Caco-2 (cell line): ENCODE results near the gene PPP2R2B. TPM values are rescaled to one million over a fixed set of nuclear protein-coding genes. Genes with fewer than 3 reads are reported as not detected.

ENCODE experiments used
- BruUV-seq: library from RNA; stranded (reverse); fragments of 400-500 nt; replicated peaks from 2 replicates; lab custom pipeline; 2021; lab: Mats Ljungman, UMichigan
- CTCF ChIA-PET: fragments of 300-600 bp; sonication (Branson Sonifier 250); formaldehyde crosslinking; loops from one replicate; lab custom pipeline; 2022; ENCODE audit warnings: antibody characterized with exemption; lab: Charles Lee
- POLR2A ChIA-PET: fragments of 300-600 bp; sonication (Branson Sonifier 250); formaldehyde crosslinking; loops from one replicate; lab custom pipeline; 2022; ENCODE audit warnings: antibody characterized with exemption; lab: Charles Lee
- DNase-seq, 2 experiments: peaks; one replicate each; pipeline versions ENCODE4 v3.0.0 to v3.0.0-alpha.2; 2020 to 2022
- H3K27me3 ChIP-seq: replicated peaks from 2 replicates; pipeline ENCODE4 v1.6.0; 2011; ENCODE audit warnings: low read length; ENCODE audit not compliant: control insufficient read depth, insufficient read depth
- H3K36me3 ChIP-seq: 2 replicates; pipeline ENCODE4 v1.5.1; 2011; ENCODE audit warnings: low read length; ENCODE audit not compliant: control insufficient read depth, insufficient read depth
- H3K4me1 ChIP-seq: fragments of 250-450 bp; sonication (Bioruptor Pico); 2 replicates; pipeline ENCODE4 v1.5.1; 2020; ENCODE audit warnings: mild to moderate bottlenecking
- H3K4me3 ChIP-seq: 2 replicates; pipeline ENCODE4 v1.5.1; 2011; ENCODE audit warnings: low read depth, mild to moderate bottlenecking, control low read depth, low read length
- H3K9me3 ChIP-seq: fragments of 250-450 bp; sonication (Bioruptor Pico); 2 replicates; pipeline ENCODE4 v1.5.1; 2020; ENCODE audit warnings: mild to moderate bottlenecking, moderate library complexity
- H3K27ac Mint-ChIP-seq: one replicate; pipeline ENCODE4 v1.8.0; 2022; ENCODE audit warnings: mixed read lengths; ENCODE audit not compliant: unreplicated experiment
- H3K27me3 Mint-ChIP-seq: one replicate; pipeline ENCODE4 v1.8.0; 2022; ENCODE audit warnings: mixed read lengths; ENCODE audit not compliant: insufficient read depth, unreplicated experiment
- H3K36me3 Mint-ChIP-seq: one replicate; pipeline ENCODE4 v1.8.0; 2022; ENCODE audit warnings: mild to moderate bottlenecking, mixed read lengths; ENCODE audit not compliant: insufficient read depth, unreplicated experiment
- H3K4me1 Mint-ChIP-seq: one replicate; pipeline ENCODE4 v1.8.0; 2022; ENCODE audit warnings: low read depth, mixed read lengths; ENCODE audit not compliant: unreplicated experiment
- H3K4me3 Mint-ChIP-seq: one replicate; pipeline ENCODE4 v1.8.0; 2022; ENCODE audit warnings: mild to moderate bottlenecking, moderate library complexity, mixed read lengths; ENCODE audit not compliant: unreplicated experiment
- H3K9me3 Mint-ChIP-seq: one replicate; pipeline ENCODE4 v1.8.0; 2022; ENCODE audit warnings: mixed read lengths; ENCODE audit not compliant: unreplicated experiment
- intact Hi-C: fragments of 100-400 bp; cut with micrococcal nuclease; formaldehyde crosslinking; loops from one replicate; pipeline ENCODE4 v1.10.0; 2022; ENCODE audit not compliant: unreplicated experiment
- total RNA-seq: library from RNA; stranded (reverse); gene quantifications from 2 replicates; pipeline ENCODE4 v1.2.3, GENCODE V29; 2022
- TF ChIP-seq, protein P1 (sequence below), 2 experiments: fragments of 200-600 bp in 1 of 2; IDR thresholded peaks; 1 replicate in 1 of 2; 2 replicates in 1 of 2; pipeline versions ENCODE4 v1.5.1 to v1.8.0; 2011 to 2022; ENCODE audit warnings: antibody characterized with exemption in 1 of 2, control low read depth in 1 of 2, inconsistent platforms in 1 of 2, low read depth in 1 of 2, low read length in 1 of 2, mild to moderate bottlenecking in 1 of 2, moderate library complexity in 1 of 2; ENCODE audit not compliant: insufficient read depth in 1 of 2, severe bottlenecking in 1 of 2, unreplicated experiment in 1 of 2

PPP2R2B gene
- total RNA-seq, 1 experiment from 2014 or later, result 9.8 TPM

DNA sequence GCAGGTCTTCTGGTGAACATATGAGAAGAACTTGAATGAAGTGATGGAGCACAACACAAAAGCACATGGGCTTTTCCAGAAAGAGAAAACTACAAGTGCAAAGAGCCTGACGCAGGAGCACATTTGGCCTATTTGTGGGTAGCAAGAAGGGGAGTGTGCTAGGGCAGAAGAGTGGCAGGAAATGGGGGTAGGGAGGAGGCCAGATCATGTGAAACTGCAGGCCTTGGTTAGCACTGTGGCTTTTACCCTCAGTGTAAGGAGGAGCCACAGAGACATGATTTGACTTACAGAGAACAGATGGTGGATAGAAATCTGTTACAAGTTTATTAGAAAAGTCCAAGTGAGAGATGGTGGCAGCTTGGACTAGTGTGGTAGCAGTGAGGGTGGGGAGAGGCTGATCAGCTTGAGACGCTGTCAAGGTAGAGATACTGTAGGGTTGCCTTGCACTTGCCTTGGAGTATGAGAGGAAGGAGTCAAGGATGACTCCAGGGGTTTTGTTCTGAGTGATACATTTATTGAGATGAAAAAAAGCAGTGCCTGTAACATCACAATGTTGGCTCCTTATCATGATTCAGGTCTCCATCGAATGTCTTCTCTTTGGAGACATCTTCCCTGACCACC lies 126.7 kb downstream of the PPP2R2B start:
- no peaks in the 10 kb centered on the region for H3K4me1 Mint-ChIP-seq

DNA sequence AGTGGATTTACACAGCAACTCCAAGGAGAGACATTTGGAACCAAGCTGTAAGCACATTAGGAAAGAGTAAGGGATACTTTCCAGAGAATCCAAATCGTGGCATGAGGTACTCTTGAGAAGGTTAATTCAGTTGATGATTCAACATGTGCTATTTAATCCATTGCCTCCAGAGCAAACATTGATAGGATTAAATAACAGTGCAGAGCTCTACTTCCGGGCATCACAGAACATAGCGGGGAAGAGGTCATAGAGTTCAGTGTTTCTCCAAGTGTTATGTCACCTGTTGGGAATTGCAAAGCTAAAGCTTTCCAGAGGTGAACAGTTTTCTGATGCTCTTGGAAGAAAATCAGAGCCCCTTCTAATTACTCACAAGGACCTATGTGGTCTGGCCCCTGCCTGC lies 127.5 kb downstream of the PPP2R2B start:
- Mint-ChIP-seq H3K27me3 (peaks cover 2% of the 10 kb centered on the region), H3K36me3 (no peaks in the 10 kb centered on the region), H3K4me3 (no peak overlapping the region), H3K9me3 (no peaks in the 10 kb centered on the region), H3K27ac (no peak overlapping the region), H3K4me1 (no peaks in the 10 kb centered on the region)
- POLR2A ChIA-PET, result no interaction called here
- intact Hi-C loops, result no loop called here
- DNase-seq, result no peak
- H3K4me1 ChIP-seq, result no peaks in the 10 kb centered on the region
- H3K4me3 ChIP-seq, result no peak overlapping the region
- BruUV-seq, result no TSS peak
- H3K27me3 ChIP-seq, result no peaks in the 10 kb centered on the region
- H3K36me3 ChIP-seq, result no peaks in the 10 kb centered on the region
- H3K9me3 ChIP-seq, result 0 out of 2 replicates have a peak, but pooled peaks cover 3% of the 10 kb centered on the region
- TF ChIP-seq, protein P1, sequence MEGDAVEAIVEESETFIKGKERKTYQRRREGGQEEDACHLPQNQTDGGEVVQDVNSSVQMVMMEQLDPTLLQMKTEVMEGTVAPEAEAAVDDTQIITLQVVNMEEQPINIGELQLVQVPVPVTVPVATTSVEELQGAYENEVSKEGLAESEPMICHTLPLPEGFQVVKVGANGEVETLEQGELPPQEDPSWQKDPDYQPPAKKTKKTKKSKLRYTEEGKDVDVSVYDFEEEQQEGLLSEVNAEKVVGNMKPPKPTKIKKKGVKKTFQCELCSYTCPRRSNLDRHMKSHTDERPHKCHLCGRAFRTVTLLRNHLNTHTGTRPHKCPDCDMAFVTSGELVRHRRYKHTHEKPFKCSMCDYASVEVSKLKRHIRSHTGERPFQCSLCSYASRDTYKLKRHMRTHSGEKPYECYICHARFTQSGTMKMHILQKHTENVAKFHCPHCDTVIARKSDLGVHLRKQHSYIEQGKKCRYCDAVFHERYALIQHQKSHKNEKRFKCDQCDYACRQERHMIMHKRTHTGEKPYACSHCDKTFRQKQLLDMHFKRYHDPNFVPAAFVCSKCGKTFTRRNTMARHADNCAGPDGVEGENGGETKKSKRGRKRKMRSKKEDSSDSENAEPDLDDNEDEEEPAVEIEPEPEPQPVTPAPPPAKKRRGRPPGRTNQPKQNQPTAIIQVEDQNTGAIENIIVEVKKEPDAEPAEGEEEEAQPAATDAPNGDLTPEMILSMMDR (IDR thresholded peaks at IDR 0.05; ENCODE audit: insufficient read depth in 1 of 2, low read depth in 1 of 2, low read length in 1 of 2, severe bottlenecking in 1 of 2, unreplicated experiment in 1 of 2), result no peak
- CTCF ChIA-PET, result no interaction called here

More for the DNA sequence above, 126.7 kb downstream of the PPP2R2B start:
- no peaks in the 10 kb centered on the region for H3K36me3 Mint-ChIP-seq
- H3K4me1 ChIP-seq, result peaks cover 3% of the 10 kb centered on the region; the same call in 1 of the 2 replicates
- no TSS peak for BruUV-seq
- TF ChIP-seq, protein P1 (IDR thresholded peaks at IDR 0.05; ENCODE audit: insufficient read depth in 1 of 2, low read depth in 1 of 2, low read length in 1 of 2, severe bottlenecking in 1 of 2, unreplicated experiment in 1 of 2), result no peak
- CTCF ChIA-PET, result no interaction called here
- no peak overlapping the region for H3K27ac Mint-ChIP-seq
- POLR2A ChIA-PET, result no interaction called here
- DNase-seq, result no peak
- no peak overlapping the region for H3K4me3 Mint-ChIP-seq
- H3K36me3 ChIP-seq, result no peaks in the 10 kb centered on the region
- intact Hi-C loops, result no loop called here
- H3K4me3 ChIP-seq, result no peak overlapping the region
- no peaks in the 10 kb centered on the region for H3K27me3 ChIP-seq
- H3K9me3 ChIP-seq, result 0 out of 2 replicates have a peak, but pooled peaks cover 3% of the 10 kb centered on the region
- H3K9me3 Mint-ChIP-seq, result no peaks in the 10 kb centered on the region
- peaks cover 2% of the 10 kb centered on the region for H3K27me3 Mint-ChIP-seq

DNA sequence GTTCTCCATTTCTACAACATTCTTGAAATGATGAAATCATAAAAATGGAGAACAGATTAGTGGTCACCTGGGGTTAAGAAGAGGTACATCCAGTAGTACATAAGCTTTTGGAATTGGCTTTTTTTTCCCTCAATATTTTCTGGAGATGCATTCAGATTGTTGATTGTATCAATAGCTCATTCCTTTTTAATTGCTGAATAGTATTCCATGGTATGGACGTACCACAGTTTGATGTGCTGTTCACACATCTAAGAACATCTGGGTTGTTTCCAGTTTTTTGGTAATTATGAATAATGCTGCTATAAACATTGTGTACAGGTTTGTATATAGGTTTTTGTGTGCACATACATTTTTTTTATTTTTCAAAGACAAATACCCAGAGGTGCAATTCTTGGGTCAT lies 130.0 kb downstream of the PPP2R2B start:
- POLR2A ChIA-PET, result no interaction called here

More for the DNA sequence above, 130.0 kb downstream of the PPP2R2B start:
- Histone ChIP-seq H3K9me3 (0 out of 2 replicates have a peak, but pooled peaks cover 3% of the 10 kb centered on the region), H3K36me3 (no peaks in the 10 kb centered on the region), H3K4me1 (no peaks in the 10 kb centered on the region), H3K4me3 (no peak overlapping the region), H3K27me3 (no peaks in the 10 kb centered on the region; the same call in 1 of the 2 replicates)
- intact Hi-C loops, result no loop called here
- TF ChIP-seq, protein P1 (IDR thresholded peaks at IDR 0.05; ENCODE audit: insufficient read depth in 1 of 2, low read depth in 1 of 2, low read length in 1 of 2, severe bottlenecking in 1 of 2, unreplicated experiment in 1 of 2), result no peak
- CTCF ChIA-PET, result no interaction called here
- BruUV-seq, result no TSS peak
- no peak for DNase-seq
- Mint-ChIP-seq H3K4me1 (no peaks in the 10 kb centered on the region), H3K27me3 (peaks cover 2% of the 10 kb centered on the region), H3K27ac (no peak overlapping the region), H3K36me3 (no peaks in the 10 kb centered on the region), H3K4me3 (no peak overlapping the region), H3K9me3 (no peaks in the 10 kb centered on the region)
